ENCODE results near the gene IL19. TPM values are rescaled to one million over a fixed set of nuclear protein-coding genes. Genes with fewer than 3 reads are reported as not detected.

Gene IL19
- total and polyA plus RNA-seq, 9 of the 15 experiments (the other 6 are each of a cell fraction or from before 2014, with no cell fraction given): not detected

DNA sequence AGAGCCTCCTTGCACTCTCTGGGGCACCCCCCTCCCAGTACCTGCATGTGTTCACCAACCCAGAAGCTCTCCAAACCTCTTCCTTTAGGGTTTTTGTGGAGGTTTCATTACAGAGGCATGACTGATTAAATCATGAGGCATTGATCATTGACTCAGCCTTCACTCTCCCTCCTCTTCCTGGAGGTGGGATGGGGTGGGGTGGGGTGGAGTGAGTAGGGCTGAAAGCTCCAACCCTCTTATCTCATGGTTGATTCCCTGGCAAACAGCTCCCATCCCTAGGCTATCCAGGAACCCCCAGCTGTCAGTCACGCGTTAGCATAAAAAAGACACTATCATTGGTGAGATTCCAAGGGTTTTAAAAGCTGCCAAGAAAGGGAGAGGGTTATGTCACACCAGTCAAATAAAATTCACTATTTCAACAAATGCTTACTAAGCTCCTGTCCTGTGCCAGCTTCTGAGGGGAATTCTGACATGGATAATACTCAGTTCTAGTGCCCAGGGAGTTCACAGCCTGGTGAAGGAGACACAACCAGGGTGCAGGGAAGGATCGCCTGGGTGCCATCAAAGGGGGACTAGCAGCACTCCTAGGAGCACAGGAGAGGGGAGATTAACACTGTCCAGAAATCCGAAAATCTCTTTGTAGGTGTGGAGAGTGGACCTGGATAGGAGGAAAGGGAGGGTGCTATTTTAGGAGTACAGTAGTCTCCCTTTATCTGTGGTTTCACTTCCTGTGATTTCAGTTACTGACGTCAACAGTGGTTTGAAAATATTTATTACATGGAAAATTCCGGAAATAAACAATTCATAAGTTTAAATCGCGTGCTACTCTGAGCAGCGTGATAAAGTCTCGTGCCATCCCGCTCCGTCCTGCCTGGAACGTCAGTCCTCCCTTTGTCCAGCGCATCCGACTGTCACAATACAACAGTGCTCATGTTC is 119.8 kb downstream of the IL19 start:
- Histone ChIP-seq H3K4me1 (replicated peaks in 1 of 2; ENCODE audit: control insufficient read depth in 2 of 2, insufficient read depth in 2 of 2, low read length in 2 of 2) (peaks cover 0 to 12% of the 10 kb centered on the region in 2 experiments; a peak in 4 of 5 replicates), H3K79me2 (ENCODE audit: control insufficient read depth, insufficient read depth, low read length) (no peaks in the 10 kb centered on the region), H3K9me1 (ENCODE audit: control insufficient read depth, insufficient read depth, low read length) (no peaks in the 10 kb centered on the region), H3K9ac (ENCODE audit: insufficient read depth in 1 of 2, low read depth in 2 of 2, low read length in 2 of 2) (no peak overlapping the region), H3K27me3 (ENCODE audit: control insufficient read depth in 2 of 2, insufficient read depth in 2 of 2, low read length in 2 of 2) (peaks cover 33 to 36% of the 10 kb centered on the region in 2 experiments), H3K4me2 (ENCODE audit: insufficient read depth, low read length) (peak overlapping the region; percentile 30; the same call in 1 of the 2 replicates), H2AFZ (ENCODE audit: low read depth, low read length) (0 out of 2 replicates have a peak overlapping the region, but pooled peaks have one; percentile 21), H3K4me3 (no peak overlapping the region), H4K20me1 (replicated peaks; ENCODE audit: control insufficient read depth, insufficient read depth, low read length) (no peaks in the 10 kb centered on the region), H3K36me3 (ENCODE audit: control insufficient read depth, insufficient read depth, low read length) (no peaks in the 10 kb centered on the region), H3K27ac (ENCODE audit: extremely low read depth, low read depth, low read length) (no peak overlapping the region), H3K9me3 (replicated peaks; ENCODE audit: control insufficient read depth, insufficient read depth, low read depth, low read length) (no peaks in the 10 kb centered on the region)
- FAIRE-seq (peak; percentile 58), ATAC-seq (peak; percentile 55; the same call in 2 of the 3 replicates), DNase-seq (ENCODE audit: extremely low read depth in 1 of 4, low spot score in 3 of 4) (no peak)
- intact Hi-C loops (cut with micrococcal nuclease): no loop called here
- WGBS (ENCODE audit: insufficient coverage, low coverage, missing lambda C conversion rate): 13% methylated on average over 15 of the region's 15 CpGs
- BruUV-seq (replicated peaks): no TSS peak
- CTCF ChIA-PET (ENCODE audit: low intra/inter-chr PET ratio): no interaction called here
- in situ Hi-C loops (cut with MboI): no loop called here
- POLR2A ChIA-PET: interaction anchor here (0.6 kb wide), 1 partner anchor 43 kb away, joined by 3 read pairs; no protein-coding TSS in a partner anchor
- TF ChIP-seq E2F5 (CRISPR knock-in tag; IDR thresholded peaks at IDR 0.05) (no peak), EZH2 (IDR thresholded peaks at IDR 0.05; ENCODE audit: borderline replicate concordance, low read depth, low read length) (no peak), ADNP (tag; IDR thresholded peaks at IDR 0.05) (no peak), ATF7 (IDR thresholded peaks at IDR 0.05) (peak; percentile 40; the same call in 1 of the 2 replicates), MEF2A (IDR thresholded peaks at IDR 0.05; ENCODE audit: control insufficient read depth, low read depth, low read length) (peak; percentile 60; the same call in 1 of the 2 replicates), CREM (IDR thresholded peaks at IDR 0.05; ENCODE audit: low read depth) (peak; percentile 80), MAZ (CRISPR knock-in tag; conservative IDR thresholded peaks at IDR 0.05 in 1 of 2, IDR thresholded peaks at IDR 0.05 in 1 of 2) (0 out of 4 replicates have a peak, but pooled peaks of 1 of the 2 experiments have one; percentile 22), TAL1 (IDR thresholded peaks at IDR 0.05) (no peak), JUND (IDR thresholded peaks at IDR 0.05; ENCODE audit: borderline replicate concordance, low read depth, low read length) (peak; percentile 24; the same call in 1 of the 2 replicates), JUND (tag; IDR thresholded peaks at IDR 0.05; ENCODE audit: borderline replicate concordance, low read depth, low read length) (peak; percentile 38; the same call in 1 of the 3 replicates), ZNF561 (CRISPR knock-in tag; conservative IDR thresholded peaks at IDR 0.05) (no peak), HNRNPL (IDR thresholded peaks at IDR 0.05; ENCODE audit: low read depth, low read length) (no peak), ZNF174 (CRISPR knock-in tag; IDR thresholded peaks at IDR 0.05) (no peak), HBP1 (CRISPR knock-in tag; IDR thresholded peaks at IDR 0.05) (no peak)
- TF ChIP-seq, protein P1, sequence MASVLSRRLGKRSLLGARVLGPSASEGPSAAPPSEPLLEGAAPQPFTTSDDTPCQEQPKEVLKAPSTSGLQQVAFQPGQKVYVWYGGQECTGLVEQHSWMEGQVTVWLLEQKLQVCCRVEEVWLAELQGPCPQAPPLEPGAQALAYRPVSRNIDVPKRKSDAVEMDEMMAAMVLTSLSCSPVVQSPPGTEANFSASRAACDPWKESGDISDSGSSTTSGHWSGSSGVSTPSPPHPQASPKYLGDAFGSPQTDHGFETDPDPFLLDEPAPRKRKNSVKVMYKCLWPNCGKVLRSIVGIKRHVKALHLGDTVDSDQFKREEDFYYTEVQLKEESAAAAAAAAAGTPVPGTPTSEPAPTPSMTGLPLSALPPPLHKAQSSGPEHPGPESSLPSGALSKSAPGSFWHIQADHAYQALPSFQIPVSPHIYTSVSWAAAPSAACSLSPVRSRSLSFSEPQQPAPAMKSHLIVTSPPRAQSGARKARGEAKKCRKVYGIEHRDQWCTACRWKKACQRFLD (CRISPR knock-in tag; IDR thresholded peaks at IDR 0.05): no peak; the same call in 1 of the 2 replicates

Data from K562 (cell line).